NCI-H1436 (cell line): ENCODE data around the gene PPP2R3A.
"Not testable (repeated sequence)": the region's sequence is repeated elsewhere in the genome, so short reads cannot be mapped to it uniquely, and the experiment has no call there.

Source experiments
- DNase-seq: peaks from one replicate; lab custom pipeline; 2025; lab: John Stamatoyannopoulos, UW

The PPP2R3A gene

DNA sequence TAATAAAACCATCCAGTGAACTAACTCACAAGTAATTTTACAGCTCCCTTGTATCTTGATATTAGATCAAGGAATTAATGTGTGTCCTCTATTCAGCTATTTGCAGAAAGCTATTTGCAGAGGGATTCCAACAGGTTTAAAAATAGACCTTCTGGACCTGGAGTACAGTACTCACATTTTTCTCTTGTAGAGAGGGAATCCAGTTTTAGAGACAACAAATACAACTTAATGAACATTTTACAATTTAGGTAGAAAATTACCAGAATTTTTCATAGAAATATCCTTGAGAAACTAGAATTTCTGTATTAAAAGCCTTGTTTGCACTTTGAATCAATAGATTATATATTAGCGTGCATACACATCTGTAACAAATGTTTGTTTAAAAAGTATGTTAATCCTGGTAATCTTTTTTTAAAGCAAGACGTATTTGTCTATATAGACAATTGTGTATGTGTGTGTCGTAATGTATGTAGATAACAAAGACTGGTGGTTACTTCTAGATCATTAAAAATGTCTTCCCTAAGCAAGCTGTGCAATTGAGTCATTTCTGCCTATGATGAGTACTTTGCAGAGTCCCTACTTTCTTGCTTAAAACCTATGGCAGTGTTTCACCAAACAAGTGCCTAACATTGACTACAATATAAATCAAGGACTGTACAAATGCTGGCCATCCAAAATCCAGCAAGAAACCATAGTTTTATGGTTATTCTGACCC lies 57.9 kb downstream of the PPP2R3A start:
- no peak for DNase-seq

DNA sequence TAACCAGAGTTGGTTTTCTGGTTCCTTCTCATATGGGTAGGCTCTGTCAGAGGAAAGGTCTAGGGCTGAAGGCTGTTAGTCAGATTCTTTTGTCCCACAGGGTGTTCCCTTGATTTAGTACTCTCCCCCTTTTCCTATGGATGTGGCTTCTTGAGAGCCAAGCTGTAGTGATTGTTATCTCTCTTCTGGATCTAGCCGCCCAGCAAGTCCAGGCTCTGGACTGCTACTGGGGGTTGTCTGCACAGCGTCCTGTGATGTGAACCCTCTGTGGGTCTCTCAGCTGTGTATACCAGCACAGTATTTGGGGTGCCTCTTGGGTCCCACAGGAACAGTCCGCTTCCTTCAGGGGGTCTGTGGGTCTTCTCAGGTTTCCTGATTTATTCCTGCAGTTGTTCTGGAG lies 70.8 kb downstream of the PPP2R3A start:
- DNase-seq = no peak

DNA sequence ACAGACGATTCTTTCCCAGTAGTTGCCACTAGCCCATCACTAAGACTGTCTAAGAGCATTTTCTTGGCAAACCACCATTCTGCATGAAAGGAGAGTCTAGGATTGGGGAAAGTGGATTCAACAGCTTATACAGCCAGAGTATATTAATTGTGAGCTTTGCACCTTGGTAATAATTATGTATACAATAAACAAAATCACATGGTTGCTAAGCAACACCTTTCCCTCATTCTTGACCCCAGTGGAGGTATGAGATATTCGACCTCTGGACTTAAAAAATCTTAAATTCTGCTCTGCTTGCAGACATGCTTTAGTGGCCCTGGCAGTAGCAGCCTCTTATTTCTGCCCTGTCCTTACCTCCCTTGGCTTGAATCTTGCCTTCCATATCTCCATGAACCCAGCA lies 73.1 kb downstream of the PPP2R3A start:
- DNase-seq = no peak

DNA sequence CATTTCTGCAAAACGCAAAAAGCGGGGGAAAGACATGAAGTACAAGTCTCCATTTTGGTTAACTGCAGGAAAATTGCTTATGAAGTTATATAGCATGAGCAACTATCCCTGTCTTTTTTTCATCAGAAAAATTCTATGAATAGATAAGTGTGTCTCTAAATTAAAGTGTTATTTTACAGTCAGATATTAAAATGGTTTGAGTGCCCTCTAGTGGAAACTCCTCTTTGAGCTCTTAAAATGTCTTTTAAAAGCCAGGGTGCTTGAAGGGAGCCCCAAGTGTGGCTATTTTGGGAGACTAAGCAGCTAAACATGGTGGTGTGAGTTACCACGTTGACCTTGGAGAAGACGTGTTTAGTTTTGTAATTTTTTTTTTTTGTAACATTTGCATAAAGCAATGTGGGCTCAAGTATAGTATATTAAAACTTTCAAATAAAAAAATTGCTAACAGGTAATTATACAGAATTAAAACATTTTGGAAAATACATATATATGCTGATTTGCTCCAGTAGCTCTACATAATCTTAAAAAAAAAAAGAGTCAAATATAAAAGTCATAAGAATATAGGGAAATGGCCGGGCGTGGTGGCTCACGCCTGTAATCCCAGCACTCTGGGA lies 77.2 kb downstream of the PPP2R3A start:
- DNase-seq = peak; percentile 61

DNA sequence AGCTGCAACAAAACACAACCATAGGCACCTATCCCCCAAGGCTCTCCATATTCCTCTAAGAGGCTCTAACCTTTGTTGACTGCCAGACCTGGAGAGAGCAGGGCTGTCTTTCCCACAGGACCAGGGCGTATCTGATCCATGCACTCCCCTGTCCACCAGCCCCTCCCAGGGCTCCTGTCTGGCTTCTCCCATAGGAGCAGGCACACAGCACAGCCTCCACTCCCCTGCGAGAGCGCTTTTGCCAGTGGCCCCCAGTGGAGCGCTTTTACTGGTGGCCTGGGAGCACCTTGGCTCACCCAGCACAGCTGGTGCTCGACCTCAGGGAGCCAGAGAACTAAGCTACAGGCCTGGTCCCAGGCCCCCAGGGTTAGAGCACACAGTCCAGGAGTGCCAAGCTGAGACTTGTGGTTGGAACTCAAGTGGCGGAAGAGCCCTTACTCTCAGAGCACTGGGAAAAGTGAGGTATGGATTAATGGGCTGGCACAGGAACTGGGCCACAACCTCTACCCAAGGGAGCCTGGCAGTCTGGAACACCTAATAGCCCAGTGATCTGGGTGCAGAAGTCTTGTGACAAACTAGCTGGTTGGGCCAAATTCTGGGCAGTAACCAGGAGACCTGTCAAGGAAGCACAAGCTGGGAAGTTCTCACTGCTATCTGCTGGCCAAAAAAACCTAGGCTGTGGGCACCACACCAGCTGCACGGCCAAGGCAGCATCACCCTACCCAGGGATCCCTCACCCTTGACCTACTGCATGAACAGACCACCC lies 79.6 kb downstream of the PPP2R3A start:
- no peak for DNase-seq

DNA sequence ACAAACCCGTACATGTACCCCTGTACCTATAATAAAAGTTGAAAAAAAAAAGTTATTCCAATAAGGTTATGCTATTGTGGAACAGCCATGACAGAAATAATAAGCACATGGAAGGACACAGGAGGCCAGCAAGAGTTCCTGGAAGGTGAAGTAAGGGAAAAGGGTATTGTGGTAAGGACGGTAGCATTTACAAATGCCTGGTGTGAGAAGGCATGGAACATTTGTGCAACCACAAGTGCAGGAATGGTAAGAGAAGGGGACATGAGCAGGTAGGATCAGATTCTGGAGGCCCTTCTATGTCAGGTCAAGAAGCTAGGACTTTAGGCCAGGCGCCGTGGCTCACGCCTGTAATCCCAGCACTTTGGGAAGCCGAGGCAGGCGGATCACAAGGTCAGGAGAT lies 82.5 kb downstream of the PPP2R3A start:
- no peak for DNase-seq

DNA sequence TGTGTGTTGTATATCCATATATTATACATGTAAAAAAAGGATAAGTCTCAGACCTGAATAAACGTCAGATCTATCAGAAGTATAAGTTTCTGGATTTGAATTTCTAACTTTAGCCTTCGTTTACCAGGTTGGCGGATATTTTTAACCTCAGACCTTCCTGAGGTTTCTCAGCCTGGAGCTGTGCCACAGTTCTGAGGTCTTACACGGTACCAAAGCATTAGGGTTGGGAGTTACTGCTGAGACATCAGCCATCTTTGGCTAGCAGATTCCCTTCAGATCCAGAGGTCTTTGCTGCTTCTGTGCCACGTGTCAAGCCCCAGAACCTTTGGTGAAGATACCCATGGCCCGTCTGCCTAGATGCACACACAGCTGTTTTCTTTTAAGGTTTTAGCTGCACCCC lies 84.7 kb downstream of the PPP2R3A start:
- no peak for DNase-seq

DNA sequence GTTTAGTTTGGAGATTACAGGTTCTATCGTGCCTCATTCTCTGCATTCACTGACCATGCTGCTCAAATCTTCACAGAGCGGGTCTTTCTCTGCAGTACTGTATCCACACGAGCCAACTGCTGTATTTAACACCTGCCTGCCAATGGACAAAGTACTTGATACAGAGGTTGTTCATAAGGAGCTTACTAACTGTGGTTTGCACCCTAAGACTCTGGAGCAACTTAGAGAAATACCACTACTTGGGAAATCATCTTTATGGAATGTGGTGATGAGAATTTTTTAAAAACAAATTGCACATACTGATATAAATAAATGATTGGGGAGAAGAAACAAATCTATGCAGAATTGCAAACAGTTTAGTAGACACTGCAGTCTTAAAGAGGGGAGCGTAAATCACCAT lies 90.0 kb downstream of the PPP2R3A start:
- no peak for DNase-seq

DNA sequence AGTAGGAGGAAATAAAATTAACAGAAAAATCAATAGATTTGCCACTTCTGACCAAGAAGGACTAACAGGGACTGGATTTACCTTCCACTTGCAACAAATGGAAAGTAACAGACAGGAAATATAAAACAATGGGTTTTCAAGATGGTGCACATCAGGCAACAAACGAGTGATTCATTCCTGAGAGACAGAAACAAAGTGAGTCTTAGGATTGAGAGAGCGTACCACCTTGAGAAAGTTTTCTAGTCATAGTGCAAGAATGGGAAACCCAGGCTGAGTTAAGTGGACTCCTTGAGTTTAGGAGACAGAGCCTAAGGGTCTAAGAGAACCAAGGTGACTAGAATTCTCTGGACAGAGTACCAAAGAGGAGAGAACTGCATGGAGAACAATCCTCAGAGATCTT lies 101.7 kb downstream of the PPP2R3A start:
- no peak for DNase-seq

DNA sequence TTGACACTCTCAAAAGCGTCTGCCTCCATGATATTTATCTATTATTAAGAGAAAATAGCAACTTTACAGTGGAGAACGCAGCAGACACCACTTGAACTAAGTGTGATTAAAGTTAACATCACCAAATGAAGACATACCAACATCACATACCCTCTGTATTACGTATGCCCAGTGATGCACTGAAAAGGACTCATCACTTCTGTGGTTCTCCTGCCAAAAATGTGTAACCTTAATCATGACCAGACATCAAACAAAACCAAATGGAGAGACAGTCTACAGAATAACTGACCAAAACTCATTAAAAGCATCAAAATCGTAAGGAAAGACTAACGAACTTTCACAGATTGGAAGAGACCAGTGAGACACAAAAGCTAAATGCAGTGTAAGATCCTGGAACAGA lies 103.2 kb downstream of the PPP2R3A start:
- DNase-seq = no peak

DNA sequence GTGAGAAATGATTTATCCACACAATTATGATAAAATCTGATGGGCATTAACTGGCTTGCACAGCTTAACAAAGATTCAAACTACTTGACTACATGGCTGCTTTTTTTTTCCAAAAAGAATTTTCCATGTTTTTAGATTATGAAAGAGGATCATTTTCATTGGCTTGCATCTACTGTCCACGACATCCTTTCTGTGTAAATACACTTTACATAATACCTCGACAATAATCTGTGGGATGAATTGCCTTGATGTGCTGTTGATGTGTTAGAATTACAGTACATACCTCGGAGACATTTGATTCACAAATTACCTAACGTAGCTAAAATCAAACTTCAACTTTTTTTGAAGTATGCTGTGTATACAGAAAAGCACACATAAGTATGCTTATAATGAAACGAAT lies 104.4 kb downstream of the PPP2R3A start:
- DNase-seq = no peak

DNA sequence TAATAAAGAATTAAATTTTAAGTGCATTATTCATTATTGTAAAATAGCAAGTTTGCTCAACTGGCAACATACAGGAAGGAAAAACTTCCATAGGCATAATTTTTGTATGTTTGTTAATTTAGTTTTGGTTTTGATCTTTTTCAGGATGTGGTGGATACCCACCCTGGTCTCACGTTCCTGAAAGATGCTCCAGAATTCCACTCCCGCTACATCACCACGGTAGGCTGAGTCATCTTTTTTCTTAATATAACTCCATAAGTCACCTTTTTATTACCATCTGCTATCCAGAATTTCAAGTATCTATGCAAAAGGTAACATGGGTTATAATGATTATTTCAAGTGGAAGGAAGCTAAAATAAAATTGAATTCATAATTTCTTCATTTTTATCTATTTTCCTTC lies 104.8 kb downstream of the PPP2R3A start:
- DNase-seq = no peak

DNA sequence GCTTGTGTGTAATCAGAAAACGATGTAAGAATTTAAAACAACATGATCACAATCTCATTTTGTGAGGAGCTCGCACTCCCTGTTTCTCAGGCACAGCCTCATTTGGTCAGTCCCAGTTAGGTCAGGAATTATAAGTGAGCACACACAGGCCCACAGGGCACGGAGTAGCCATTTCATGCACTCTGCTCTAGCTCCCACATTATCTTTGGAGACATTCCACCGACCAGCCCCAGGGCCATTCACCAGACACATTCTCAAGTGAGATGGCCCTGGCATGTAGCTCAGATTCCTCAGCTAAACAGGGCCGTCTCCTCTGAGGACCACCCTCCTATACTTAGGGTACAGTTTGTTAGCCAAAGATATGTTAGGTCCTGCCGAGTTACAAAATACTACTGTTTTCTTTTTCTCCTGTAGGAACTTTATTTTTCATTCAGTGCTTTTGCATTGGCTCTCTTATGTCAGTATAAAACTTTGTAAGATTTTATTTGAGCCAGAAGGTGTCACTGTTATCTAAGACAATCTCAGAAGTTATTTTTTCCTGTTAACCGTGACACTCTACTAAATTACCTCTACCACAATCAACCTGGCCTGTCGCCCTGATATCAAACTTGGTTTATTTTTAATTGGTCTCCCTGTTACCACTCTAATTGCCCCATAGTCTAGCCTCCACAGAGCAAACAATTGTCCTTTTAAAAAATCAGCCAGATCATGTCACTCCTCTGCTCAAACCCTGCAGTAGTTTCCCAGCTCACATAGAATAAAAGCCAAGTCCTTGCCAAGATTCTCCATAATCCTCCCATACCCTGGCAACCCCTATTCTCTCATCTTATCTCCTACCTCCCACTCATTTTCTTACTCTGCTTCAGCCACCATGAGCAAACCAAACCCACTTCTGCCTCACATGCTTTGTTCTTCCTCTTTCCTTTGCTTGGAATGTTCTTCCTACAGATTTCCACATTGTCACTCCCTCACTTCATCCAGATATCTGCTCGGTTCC lies 105.7 kb downstream of the PPP2R3A start:
- DNase-seq = no peak

DNA sequence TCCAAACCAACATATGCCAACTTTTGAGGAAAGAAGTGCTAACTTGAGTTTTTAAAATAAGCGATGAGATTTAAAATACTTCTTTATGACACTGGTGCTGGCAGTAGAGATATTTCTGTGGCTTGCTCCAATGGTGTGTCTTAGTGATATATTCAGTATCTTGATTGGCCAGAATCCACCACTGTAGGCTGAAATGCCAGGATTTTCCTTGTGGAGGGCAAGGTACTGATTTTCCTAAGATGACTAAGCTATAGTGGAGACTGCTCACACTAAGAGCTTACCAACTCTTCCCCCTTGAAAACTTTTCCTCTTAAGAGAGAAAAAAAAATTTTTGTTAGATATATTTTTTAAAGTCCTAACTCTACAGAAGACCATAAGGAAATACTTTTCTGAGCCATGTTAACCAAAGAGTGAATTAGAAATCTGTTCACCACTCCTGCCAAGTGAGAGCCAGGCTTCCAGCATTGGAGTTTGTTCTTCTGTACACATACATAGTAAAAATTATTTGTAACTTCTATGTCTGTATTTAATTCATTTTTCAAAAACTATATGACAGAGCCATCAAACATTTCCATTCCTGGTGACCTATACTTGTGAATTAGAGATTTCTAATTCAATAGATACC lies 109.1 kb downstream of the PPP2R3A start:
- DNase-seq = no peak

DNA sequence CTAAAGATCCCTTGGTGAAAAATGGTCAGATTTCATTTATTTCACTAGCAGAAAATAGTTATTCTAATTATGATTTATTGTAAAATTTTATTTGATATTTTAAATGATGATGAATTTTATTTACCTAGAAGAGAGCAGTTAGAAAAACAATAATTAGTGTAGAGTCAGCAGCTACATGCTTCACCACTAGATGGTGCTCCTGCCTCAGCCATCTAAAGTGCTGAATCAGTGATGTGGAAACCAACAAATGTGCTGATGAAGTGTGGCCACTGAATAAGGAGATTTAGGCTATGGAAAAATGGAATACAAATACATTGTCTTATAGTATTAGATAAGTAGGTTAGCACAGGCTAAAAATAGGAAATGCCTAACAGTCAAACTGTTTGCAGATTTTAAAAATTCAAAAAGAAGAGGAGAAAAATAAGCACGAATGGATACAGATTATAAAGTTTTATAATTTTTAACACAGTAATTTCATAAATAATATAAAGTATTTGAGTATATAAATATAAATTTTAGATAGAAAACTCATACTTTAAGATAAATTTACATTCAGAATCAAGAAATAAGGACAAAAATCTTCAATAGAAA lies 109.8 kb downstream of the PPP2R3A start:
- DNase-seq = peak; percentile 81

DNA sequence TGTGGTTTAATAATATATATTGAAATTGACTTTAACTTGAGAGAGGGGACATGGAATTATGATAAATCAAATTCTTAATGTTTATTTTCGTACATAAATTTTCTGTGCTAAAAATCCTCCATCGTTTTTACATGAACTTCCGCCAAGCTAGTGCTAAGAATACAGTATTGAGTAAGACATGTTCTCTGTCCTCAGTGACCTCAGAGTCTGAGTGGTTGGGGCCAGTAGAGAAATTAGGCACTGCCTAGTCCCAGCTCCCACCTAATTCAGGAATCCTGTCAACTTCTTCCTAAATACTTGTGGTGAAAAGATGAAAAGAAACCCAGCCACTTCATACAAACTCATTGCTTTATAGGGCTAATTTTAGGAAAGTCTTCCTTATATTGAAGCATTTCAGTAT lies 110.3 kb downstream of the PPP2R3A start:
- DNase-seq = no peak

DNA sequence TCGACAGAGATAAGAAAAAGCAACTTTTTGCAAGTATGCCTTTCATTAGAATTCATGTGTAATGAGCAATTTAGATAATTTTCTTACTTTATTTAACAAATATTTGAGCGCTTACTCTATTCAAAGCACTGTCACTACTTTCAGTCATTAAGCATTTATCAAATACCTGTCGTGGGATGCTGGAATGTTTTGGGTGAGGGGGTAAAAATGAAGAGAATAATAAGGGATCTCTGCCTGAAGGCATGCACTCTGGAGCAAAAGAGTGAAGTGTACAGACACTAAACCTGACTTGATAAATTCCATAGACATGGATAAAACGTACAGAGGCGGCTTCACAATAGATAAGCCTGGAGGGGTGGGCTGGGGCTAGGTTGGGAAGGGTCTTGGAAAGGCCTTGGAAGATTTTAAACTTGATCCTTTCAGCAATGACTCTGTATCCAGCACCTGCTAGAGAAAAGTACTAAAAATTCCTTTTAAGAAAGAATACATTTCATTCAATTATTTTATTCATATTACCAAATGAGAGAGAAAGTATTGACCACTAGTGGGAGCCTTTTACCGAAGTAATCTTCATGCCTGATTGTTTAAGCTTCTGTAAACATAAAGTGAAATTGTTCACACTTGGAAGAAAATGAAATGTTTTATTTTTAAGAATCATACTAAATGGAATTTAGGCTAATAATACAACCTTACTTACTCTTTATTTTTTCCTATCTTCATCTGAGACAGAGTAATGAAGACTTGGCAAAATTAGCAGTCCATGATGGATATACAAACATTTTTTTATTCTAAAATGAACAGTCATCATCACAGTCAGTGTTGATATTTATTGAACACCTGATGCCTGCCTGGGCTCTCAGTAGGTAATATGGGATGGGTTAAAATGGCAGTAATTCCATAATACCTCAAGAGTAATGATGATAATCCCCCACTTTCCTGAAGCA lies 113.2 kb downstream of the PPP2R3A start:
- DNase-seq = peak; percentile 35

DNA sequence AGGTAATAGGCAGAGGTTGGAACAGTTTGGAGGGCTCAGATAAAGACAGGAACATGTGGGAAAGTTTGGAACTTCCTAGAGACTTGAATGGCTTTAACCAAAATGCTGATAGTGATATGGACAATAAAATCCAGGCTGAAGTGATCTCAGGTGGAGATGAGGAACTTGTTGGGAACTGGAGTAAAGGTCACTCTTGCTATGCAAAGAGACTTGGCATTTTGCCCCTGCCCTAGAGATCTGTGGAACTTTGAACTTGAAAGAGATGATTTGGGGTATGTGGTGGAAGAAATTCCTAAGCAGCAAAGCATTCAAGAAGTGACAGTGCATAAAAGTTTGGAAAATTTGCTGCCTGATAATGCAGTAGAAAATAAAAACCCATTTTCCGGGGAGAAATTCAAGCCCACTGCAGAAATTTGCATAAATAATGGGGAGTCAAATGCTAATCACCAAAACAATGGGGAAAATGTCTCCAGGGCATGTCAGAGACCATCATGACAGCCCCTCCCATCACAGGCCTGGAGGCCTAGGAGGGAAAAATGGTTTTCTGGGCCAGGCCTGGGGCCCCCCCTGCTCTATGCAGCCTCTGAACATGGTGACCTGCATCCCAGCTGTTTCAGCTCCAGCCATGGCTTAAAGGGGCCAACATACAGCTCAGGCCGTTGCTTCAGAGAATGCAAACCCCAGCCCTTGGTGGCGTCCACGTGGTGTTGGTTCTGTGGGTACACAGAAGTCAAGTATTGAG lies 118.3 kb downstream of the PPP2R3A start:
- not testable (repeated sequence) for DNase-seq

DNA sequence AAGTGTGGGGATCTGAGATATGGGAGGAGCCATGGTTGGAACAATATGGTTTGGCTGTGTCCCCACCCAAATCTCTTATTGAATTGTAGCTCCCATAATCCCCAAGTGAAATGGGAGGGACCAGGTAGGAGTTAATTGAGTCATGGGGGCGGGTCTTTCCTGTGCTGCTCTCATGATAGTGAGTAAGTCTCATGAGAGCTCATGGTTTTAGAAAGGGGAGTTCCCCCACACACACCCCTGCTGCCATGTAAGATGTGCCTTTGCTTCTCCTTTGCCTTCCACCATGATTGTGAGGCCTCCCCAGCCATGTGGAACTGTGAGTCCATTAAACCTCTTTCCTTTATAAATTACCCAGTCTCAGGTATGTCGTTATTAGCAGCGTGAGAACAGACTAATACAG lies 119.5 kb downstream of the PPP2R3A start:
- not testable (repeated sequence) for DNase-seq
